ENCODE measurements around the gene HUWE1.

DNA sequence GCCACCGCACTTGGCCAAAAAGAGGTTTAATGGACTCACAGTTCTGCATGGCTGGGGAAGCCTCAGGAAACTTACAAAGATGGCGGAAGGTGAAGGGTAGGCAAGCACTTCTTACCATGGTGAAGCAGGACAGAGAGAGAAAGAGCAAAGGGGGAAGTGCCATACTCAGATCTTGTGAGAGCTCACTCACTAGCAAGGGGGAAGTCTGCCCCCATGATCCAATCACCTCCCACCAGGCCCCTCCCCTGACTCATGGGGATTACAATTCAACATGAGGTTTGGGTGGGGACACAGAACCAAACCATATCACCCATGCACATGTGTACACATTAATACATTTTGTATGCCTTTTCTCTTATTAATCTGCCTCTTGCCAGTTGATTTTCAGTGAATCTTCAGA lies 175.2 kb downstream of the HUWE1 start:
- TF ChIP-seq, protein P1, sequence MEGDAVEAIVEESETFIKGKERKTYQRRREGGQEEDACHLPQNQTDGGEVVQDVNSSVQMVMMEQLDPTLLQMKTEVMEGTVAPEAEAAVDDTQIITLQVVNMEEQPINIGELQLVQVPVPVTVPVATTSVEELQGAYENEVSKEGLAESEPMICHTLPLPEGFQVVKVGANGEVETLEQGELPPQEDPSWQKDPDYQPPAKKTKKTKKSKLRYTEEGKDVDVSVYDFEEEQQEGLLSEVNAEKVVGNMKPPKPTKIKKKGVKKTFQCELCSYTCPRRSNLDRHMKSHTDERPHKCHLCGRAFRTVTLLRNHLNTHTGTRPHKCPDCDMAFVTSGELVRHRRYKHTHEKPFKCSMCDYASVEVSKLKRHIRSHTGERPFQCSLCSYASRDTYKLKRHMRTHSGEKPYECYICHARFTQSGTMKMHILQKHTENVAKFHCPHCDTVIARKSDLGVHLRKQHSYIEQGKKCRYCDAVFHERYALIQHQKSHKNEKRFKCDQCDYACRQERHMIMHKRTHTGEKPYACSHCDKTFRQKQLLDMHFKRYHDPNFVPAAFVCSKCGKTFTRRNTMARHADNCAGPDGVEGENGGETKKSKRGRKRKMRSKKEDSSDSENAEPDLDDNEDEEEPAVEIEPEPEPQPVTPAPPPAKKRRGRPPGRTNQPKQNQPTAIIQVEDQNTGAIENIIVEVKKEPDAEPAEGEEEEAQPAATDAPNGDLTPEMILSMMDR (IDR thresholded peaks at IDR 0.05 in 8 of 11, conservative IDR thresholded peaks at IDR 0.05 in 3 of 11) = no peak
- no peak for TF ChIP-seq POLR2A (IDR thresholded peaks at IDR 0.05)
